RWPE1 (cell line): Measurements from ENCODE around the gene MST1.

Source experiments
- CTCF ChIA-PET: fragments of 350-600 bp; sonication (Branson Sonifier 250); formaldehyde crosslinking; extraction: SDS; loops from one replicate; lab custom pipeline; 2021; lab: Yijun Ruan, JAX
- POLR2A ChIA-PET: fragments of 400-600 bp; formaldehyde crosslinking; extraction: SDS; loops from one replicate; lab custom pipeline; 2020; ENCODE audit warnings: antibody characterized with exemption; ENCODE audit not compliant: low non-redundant PET; lab: Yijun Ruan, JAX
- DNase-seq: peaks from one replicate; pipeline ENCODE4 v3.0.0; 2012; ENCODE audit warnings: low spot score
- H3K27ac ChIP-seq: fragments of 450-650 bp; 2 replicates; pipeline ENCODE4 v1.5.1; 2017
- TF ChIP-seq, protein P1 (sequence below): fragments of 450-650 bp; conservative IDR thresholded peaks from 2 replicates; pipeline ENCODE4 v1.5.1; 2017; ENCODE audit warnings: low read depth, mild to moderate bottlenecking

MST1 gene

DNA sequence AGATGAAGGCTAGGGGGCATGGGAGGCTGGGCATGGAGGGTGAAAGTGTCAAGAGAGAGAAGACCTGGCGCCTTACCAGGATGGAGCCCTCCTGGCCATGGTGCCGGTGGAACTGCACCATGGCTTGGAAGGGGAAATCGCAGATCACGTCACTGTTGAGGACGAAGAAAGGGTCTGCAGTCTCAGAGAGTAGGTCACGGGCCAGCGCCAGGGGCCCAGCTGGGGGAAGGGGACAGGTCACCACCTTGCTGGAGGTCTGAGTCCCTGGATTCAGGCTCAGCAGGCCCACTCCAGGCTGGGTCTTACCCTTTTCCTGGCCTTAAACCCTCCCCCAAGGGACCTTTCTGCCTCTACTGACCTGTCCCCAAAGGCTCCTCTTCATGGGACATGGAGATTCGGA is 33.6 kb upstream of the MST1 start:
- DNase-seq, result no peak
- TF ChIP-seq, protein P1, sequence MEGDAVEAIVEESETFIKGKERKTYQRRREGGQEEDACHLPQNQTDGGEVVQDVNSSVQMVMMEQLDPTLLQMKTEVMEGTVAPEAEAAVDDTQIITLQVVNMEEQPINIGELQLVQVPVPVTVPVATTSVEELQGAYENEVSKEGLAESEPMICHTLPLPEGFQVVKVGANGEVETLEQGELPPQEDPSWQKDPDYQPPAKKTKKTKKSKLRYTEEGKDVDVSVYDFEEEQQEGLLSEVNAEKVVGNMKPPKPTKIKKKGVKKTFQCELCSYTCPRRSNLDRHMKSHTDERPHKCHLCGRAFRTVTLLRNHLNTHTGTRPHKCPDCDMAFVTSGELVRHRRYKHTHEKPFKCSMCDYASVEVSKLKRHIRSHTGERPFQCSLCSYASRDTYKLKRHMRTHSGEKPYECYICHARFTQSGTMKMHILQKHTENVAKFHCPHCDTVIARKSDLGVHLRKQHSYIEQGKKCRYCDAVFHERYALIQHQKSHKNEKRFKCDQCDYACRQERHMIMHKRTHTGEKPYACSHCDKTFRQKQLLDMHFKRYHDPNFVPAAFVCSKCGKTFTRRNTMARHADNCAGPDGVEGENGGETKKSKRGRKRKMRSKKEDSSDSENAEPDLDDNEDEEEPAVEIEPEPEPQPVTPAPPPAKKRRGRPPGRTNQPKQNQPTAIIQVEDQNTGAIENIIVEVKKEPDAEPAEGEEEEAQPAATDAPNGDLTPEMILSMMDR, result no peak
- ChIA-PET POLR2A (no interaction called here), CTCF (interaction anchor here (0.9 kb wide), 1 partner anchor 50 kb away, joined by 5 read pairs; no protein-coding TSS in a partner anchor)
- H3K27ac ChIP-seq, result peak overlapping the region; percentile 89

DNA sequence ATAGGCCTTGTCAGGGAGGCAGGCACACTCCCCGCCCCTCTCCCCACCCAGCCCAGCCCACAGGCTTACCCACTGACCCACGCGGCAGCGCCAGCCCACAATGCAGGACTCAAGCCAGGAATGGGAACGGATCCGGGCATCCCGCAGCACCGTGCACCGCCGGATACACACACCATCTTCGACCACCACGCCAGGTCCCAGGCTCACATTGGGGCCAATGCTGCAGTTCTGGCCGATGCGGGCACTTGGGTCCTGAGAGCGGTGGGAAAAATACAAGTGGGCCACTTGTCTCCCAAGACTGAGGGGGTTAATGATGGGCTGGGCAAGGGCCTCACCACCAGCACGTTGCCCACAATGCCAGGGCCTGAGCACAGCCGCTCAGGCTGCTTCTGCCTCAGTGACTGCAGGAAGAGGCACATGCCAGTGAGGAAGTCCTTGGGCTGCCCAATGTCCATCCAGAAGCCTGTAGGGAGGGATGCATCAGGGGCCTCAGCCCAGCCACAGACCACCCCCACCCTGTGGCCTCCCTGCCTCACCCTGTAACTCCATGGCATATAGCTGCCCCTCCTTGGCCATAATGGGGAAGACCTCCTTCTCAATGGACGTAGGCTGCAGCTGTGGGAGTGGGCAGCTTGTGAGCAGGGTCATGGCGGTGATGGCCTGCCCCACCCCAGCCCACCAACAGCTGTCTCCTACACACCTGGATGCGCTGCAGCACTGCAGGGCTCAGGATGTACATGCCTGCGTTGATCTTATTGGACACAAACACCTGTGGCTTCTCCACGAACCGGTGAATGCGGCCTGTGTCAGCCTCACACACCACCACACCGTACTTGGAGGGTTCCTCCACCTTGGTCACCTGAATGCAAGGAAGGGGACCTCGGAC is 32.9 kb upstream of the MST1 start:
- ChIA-PET CTCF (no interaction called here), POLR2A (no interaction called here)
- DNase-seq, result no peak
- H3K27ac ChIP-seq, result peak overlapping the region; percentile 89
- TF ChIP-seq, protein P1, result no peak

DNA sequence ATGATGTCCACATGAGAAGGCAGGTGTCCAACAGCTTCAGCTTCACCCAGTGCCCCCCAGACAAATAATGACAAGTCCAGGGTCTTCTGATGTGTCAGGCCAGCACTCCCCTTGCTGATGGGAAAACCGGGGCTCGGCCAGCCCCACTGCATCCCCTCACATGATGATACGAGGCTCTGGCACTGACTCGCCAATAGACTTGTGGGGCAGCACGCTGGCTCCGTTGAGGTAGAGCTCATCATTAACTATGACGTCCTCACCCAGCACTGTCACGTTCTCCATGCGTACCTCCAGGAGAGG is 32.3 kb upstream of the MST1 start:
- no peak for DNase-seq
- TF ChIP-seq, protein P1, result no peak
- peak overlapping the region; percentile 72 for H3K27ac ChIP-seq
- ChIA-PET CTCF (no interaction called here), POLR2A (no interaction called here)

DNA sequence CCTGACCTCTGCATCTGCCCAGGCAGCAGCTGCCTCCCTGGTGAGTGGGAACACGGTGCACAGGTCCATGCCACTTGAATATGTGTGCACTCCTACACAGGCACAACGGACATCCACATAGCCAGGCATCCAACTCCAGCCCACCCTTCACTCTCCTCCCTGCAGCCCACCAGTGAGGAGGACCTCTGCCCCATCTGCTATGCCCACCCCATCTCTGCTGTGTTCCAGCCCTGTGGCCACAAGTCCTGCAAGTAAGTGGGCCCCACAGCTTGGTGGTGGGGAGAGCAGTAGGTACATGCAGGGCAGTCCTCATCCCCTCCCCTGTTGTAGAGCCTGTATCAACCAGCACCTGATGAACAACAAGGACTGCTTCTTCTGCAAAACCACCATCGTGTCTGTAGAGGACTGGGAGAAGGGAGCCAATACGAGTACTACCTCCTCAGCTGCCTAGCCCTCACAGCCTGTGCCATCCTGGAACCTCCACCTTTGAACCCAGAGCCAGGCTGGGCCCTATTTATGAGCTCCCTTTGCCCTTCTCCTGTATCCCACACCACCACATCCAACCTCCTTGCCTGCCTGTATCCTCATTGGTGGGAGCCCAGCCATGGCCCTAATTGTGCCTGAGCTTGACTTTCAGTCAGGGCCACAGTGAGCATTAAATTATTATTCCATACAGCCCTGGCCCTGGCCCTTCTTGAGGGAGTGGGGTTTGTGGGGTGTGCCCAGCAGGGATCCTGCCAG is 31.8 kb upstream of the MST1 start:
- CTCF ChIA-PET, result no interaction called here
- DNase-seq, result no peak
- POLR2A ChIA-PET, result no interaction called here
- TF ChIP-seq, protein P1, result no peak
- peak overlapping the region; percentile 72 for H3K27ac ChIP-seq

DNA sequence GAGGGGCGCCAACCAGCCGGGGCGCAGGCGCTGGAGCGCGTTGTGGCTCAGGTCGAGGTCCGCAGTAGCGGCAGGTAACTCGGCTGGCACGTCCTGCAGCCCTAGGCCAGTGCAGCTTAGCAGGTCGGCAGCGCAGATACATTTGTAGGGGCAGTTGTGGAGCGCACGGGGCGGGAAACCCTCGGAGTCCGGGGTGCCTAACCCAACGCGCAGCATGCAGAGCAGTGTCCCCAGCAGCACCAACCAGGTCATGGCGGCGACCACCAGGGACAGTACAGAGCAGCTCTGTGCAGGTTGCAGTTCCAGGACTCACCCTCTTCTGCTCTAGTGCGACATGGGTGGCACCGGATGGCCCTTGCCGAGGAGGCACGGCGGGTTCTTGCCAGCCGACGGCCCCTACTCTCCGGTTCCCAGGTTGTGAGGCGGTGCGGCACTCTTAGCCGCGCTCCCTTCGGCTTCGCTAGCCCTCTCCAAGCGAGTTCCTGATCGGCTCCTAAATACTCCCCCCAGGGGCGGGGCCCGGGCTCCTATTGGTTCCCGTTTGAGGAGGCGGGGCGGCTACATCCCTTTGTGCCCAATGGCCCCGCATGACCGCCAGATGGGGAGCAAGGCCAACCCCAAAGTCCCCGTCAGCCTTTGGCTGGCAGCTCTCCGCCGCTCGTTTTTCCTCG is 30.1 kb upstream of the MST1 start, which contains the start of gene AMIGO3:
Gene AMIGO3, minus strand, starts transcription at position 471 of the 671 bp plus-strand sequence. Its CDS starts 219 bp downstream, at position 252.
- peak; percentile 95 for DNase-seq
- H3K27ac ChIP-seq, result peak within 1 kb of the TSS; percentile 72
- CTCF ChIA-PET, result interaction anchor here (0.6 to 1.6 kb wide), 4 partner anchors 15 to 898 kb away, joined by 3 to 7 read pairs (median 4); partner anchors contain the start of gene MON1A
- TF ChIP-seq, protein P1, result peak; percentile 37; the same call in 1 of the 2 replicates
- POLR2A ChIA-PET, result no interaction called here

DNA sequence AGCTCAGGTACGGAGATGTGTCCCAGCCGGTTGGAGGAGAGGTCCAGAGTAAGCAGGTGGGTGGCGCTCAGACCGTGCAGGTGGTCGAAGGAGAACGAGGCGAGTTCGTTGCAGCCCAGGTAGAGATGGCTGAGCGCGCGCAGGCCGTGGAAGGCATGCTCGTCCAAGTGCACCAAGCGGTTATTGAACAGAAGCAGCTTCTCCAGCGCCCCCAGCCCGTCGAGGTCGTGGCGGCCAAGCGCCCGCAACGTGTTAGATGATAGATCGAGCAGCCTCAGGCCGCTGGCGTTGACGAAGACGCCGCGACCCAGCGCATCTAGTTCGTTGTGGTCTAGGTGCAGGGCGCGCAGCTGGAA is 29.6 kb upstream of the MST1 start:
- TF ChIP-seq, protein P1, result no peak
- ChIA-PET CTCF (interaction anchor here (1.6 kb wide), 1 partner anchor 179 kb away, joined by 7 read pairs; no protein-coding TSS in a partner anchor), POLR2A (no interaction called here)
- peak overlapping the region; percentile 72 for H3K27ac ChIP-seq
- DNase-seq, result no peak
